HG02571 (cell line): Measurements from ENCODE around the gene TMEM82.

ENCODE experiments used
- ATAC-seq: cut with Tn5 transposase; IDR thresholded peaks from one replicate; pipeline ENCODE4 v1.9.1; 2021; ENCODE audit warnings: mild to moderate bottlenecking, moderate library complexity; ENCODE audit not compliant: unreplicated experiment

Gene TMEM82

DNA sequence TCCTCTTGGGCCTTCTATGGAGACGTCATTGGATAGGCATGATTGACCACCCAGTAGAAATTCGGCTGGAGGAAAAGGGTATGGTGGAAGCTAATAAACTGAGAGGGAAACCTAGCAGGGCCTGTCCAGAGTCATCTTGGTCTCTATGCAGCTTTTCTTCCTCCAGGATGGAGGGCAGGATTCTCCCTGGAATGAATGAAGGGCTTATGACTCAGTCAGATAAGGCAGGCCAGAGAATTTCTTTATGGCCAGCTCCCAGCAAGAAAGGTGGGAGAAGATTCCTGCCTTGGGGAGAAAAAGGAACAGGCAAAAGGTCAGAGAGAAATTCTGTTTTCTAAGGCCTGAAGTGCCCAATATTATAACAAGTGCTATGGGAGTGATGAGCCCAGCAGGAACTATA lies 33.4 kb downstream of the TMEM82 start:
- ATAC-seq: no peak

DNA sequence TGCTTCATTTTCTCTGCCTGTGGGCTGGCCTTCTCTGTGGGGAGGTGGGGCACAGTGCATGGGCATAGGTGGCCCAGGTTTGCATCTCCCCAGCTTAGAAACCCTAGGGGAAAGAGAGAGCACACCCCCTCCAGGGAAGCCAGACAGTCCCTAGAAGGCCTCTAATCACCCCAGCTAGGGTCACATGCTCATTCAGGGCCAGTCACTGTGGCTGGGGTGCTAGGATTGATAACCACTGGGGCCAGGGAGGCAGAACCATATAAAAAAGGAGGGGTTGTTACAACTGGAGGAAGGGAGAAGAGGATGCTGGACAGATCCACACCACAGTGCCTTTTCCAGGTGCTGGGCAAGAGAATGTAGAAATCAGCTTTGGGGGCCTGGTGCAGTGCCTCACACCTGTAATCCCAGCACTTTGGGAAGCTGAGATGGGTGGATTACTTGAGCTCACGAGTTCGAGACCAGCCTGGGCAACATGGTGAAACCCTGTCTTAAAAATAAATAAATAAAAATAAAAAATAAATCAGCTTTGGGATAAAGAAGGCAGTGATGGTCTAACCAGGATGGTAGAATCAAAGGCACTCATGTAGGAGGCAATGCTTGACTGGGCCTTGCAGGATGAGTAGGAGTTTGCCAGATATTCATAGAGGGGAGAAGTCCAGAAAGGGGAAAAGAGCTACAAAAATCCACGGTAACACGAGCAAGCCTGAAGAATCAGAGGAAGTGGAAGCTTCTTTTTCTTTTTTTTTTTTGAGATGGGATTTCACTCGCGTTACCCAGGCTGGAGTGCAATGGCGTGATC lies 35.8 kb downstream of the TMEM82 start:
- no peak for ATAC-seq

DNA sequence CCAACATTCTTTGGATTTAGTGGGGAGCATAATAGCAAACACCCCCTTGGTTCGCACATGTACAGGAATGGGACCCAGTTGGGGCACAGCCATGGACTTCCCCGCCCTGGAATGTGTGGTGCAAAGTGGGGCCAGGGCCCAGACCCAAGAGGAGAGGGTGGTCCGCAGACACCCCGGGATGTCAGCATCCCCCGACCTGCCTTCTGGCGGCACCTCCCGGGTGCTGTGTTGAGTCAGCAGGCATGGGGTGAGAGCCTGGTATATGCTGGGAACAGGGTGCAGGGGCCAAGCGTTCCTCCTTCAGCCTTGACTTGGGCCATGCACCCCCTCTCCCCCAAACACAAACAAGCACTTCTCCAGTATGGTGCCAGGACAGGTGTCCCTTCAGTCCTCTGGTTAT lies 43.4 kb downstream of the TMEM82 start:
- no peak for ATAC-seq

DNA sequence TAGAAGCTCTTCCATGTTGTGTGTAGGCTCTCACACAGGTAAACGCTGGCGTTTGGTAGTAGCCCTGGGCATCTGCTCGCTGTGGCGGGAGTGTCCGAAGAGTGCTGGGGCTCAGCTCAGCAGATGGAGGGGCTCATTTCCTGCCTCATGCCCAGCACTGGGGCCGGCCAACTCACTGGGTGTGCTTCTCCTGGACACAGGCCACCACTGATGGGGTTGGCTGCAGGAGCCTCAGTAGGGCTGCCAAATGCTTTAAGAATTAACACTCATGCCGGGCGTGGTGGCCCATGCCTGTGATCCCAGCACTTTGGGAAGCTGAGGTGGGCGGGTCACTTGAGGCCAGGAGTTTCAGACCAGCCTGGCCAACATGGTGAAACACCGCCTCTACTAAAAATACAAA lies 44.3 kb downstream of the TMEM82 start:
- ATAC-seq: no peak

DNA sequence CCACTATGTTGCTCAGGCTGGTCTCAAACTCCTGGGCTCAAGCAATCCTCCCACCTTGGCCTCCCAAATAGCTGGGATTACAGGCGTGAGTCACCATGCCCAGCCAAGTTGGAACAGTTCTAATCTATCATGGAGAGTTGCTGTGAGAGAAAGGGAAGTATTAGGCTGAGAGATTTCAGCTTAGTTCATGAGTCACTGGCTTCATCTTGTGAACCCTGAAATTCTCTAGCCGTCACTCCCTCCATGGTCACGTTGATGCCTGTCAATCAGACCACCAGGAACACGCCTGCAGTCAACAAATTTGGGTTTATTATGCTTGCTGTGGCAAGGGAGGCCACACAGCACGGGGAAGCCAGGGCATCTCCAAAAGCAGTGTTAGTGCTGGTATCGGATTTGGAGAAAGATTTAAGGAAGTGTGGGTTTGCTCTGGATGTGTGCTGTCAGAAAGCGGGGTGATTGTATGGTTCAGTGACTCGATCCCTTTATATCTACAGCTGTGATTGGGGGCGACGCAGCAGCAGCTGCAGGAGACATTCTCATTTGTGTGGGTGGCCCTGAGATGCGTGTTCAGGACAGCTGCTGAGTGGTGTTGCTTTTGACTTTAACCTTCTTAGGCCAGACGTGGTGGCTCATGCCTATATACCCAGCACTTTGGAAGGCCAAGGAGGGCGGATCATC lies 46.5 kb downstream of the TMEM82 start:
- ATAC-seq: no peak

DNA sequence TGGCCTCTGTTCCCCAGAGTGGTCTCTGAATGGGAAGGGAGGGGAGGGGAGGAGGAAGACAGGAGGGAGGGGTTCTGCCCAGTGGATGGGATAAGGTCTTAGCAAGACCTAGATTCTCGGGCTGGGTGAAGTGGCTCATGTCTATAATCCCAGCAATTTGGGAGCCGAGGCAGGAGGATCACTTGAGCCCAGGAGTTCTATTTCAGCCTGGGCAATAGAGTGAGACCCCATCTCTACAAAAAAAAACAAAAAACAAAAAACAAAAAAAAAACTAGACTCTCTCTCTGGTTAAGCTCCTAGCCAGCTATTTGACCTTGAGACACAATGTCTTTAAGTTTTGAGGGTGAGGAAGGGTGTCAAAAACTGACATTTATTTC lies 53.8 kb downstream of the TMEM82 start:
- no peak for ATAC-seq
